ENCODE measurements around the gene ACOT4. TPM values are rescaled to one million over a fixed set of nuclear protein-coding genes. Genes with fewer than 3 reads are reported as not detected.

The ACOT4 gene
- total RNA-seq, 3 donors from 2014 or later: 2.3 to 3.6 (median 3.0) TPM

DNA sequence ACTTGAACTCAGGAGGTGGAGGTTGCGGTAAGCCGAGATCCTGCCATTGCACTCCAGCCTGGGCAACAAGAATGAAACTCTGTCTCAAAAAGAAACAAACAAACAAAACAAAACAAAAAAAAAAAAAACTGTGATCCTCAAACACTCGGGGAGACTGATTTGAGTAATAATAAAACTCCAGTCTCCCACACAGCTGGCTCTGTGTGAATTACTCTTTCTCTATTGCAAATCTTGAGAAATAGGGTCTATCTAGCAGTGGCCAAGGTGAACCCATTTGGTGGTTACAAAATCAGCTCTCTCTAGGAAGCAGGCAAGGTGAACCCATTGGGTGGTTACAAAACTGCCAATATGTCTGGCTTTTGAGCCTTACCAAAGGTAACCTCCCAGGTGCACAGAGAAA is 14.6 kb downstream of the ACOT4 start:
- no peak overlapping the region for H3K4me3 Mint-ChIP-seq
- no peaks in the 10 kb centered on the region for H3K4me1 Mint-ChIP-seq (ENCODE audit: low read depth)
- peaks cover 7% of the 10 kb centered on the region for H3K27me3 Mint-ChIP-seq (ENCODE audit: low read depth)
- ATAC-seq: no peak
- no peaks in the 10 kb centered on the region for H3K9me3 Mint-ChIP-seq
- H3K36me3 Mint-ChIP-seq (ENCODE audit: insufficient read depth): no peaks in the 10 kb centered on the region
- no peak for DNase-seq

DNA sequence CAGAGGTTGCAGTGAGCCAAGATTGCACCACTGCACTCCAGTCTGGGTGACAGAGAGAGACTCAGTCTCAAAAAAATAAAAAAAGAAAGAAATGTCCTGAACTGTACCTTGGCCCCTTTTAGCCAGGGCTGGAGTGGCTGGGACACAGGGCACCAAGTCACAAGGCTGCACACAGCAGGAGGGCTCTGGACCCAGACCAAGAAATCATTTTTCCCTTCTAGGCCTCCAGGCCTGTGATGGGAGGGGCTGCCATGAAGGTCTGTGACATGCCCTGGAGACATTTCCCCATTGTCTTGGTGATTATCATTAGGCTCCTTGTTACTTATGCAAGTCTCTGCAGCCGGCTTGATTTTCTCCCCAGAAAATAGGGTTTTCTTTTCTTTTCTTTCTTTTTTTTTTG is 15.6 kb downstream of the ACOT4 start:
- Mint-ChIP-seq H3K4me1 (ENCODE audit: low read depth) (no peaks in the 10 kb centered on the region), H3K9me3 (no peaks in the 10 kb centered on the region), H3K4me3 (no peak overlapping the region), H3K27me3 (ENCODE audit: low read depth) (peaks cover 7% of the 10 kb centered on the region), H3K36me3 (ENCODE audit: insufficient read depth) (no peaks in the 10 kb centered on the region)
- no peak for ATAC-seq
- DNase-seq: no peak

DNA sequence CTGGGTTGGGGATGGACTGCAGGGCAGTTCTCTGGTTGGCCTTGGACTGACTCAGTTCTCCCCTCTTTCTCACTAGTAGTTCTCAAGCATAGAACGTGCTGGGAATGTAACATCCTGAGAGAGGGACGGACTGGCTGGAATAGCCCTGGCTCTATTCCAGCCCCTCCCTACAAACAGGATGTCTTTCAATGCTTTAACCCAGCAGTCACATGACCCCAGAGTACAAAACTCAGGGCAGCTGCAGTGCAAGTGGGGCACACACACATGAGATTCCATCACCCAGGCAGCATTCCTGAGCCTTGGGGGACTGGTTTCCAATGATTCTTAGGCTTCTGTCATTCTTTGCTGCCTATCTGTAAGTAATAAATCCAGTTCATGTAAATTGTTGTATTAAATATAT is 19.0 kb downstream of the ACOT4 start:
- DNase-seq (no peak), ATAC-seq (no peak)
- no peak overlapping the region for H3K4me3 Mint-ChIP-seq
- H3K9me3 Mint-ChIP-seq: no peaks in the 10 kb centered on the region
- peaks cover 7% of the 10 kb centered on the region for H3K27me3 Mint-ChIP-seq (ENCODE audit: low read depth)
- H3K36me3 Mint-ChIP-seq (ENCODE audit: insufficient read depth): no peaks in the 10 kb centered on the region
- H3K4me1 Mint-ChIP-seq (ENCODE audit: low read depth): peaks cover 2% of the 10 kb centered on the region

DNA sequence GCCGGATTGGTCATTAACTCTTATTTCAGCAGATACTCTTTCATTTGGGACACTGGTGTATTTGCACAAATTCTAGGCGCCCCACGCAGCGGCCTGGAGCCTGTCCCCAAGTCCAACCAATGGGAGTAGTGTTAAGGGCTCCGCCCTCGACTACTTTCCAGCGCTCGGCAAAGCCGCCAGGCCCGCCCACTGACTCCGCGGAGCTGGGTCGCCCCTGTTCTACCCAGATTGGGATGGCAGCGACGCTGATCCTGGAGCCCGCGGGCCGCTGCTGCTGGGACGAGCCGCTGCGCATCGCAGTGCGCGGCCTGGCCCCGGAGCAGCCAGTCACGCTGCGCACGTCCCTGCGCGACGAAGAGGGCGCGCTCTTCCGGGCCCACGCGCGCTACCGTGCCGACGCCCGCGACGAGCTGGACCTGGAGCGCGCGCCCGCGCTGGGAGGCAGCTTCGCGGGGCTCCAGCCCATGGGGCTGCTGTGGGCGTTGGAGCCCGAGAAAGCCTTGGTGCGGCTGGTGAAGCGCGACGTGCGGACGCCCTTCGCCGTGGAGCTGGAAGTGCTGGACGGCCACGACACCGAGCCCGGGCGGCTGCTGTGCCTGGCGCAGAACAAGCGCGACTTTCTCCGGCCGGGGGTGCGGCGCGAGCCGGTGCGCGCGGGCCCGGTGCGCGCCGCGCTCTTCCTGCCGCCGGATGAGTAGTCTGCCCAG is 20.8 kb downstream of the ACOT4 start, which contains the start of gene ACOT6:
ACOT6 (plus strand) TSS at position 179 of the 707 bp plus-strand sequence; CDS start at position 234, 55 bp downstream.
- Mint-ChIP-seq H3K36me3 (ENCODE audit: insufficient read depth) (no peaks in the 10 kb centered on the region), H3K4me3 (peak within 1 kb of the TSS; percentile 82), H3K4me1 (ENCODE audit: low read depth) (peaks cover 2% of the 10 kb centered on the region), H3K9me3 (no peaks in the 10 kb centered on the region), H3K27me3 (ENCODE audit: low read depth) (peaks cover 4% of the 10 kb centered on the region)
- ATAC-seq (peak; percentile 85 to 86), DNase-seq (peak; percentile 49)

DNA sequence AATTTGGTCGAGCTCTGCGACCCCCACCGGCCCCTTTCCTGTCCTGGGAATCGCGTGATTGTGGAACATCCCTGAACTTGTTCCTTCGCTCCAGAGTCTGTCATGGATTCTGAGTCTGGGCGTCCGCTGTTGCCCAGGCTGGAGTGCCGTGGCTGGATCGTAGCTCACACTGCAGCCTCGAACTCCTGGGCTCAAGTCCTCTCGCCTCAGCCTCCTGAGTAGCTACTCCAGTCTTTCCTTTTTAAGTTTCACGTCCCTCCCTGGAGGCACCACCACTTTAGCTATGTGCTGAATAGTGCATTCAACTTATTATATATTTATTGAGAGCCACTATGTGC is 21.3 kb downstream of the ACOT4 start:
- peaks cover 2% of the 10 kb centered on the region for H3K4me1 Mint-ChIP-seq (ENCODE audit: low read depth)
- no peaks in the 10 kb centered on the region for H3K36me3 Mint-ChIP-seq (ENCODE audit: insufficient read depth)
- peak in 1 of 2 donors; percentile 12 for ATAC-seq
- DNase-seq: no peak
- H3K4me3 Mint-ChIP-seq: peak overlapping the region; percentile 82
- peaks cover 3% of the 10 kb centered on the region for H3K27me3 Mint-ChIP-seq (ENCODE audit: low read depth)
- no peaks in the 10 kb centered on the region for H3K9me3 Mint-ChIP-seq

DNA sequence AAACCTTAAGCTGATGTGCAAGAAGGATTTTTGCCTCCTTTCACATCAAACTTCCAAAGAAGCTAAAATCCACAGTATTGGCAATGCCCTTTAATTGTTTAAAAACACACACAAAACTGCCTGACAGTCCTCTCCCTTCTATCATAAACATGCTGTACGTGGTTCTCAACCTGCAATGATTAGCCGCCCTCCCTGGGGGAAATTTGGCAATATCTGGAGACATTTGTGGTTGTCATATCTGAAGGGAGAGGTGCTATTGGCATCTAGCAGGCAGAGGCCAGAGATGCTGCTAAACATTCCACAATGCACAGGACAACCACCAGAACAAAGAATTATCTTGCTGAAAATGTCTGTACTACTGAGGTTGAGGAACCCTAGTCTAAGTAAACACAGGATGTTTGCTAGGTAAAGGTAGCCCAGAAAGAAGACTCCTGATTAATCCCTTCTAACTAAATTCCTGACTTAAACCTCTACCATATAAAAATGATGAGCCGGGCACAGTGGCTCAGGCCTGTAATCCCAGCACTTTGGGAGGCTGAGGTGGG is 21.8 kb downstream of the ACOT4 start:
- DNase-seq (no peak), ATAC-seq (no peak)
- Mint-ChIP-seq H3K4me1 (ENCODE audit: low read depth) (peaks cover 2% of the 10 kb centered on the region), H3K4me3 (peak overlapping the region; percentile 82), H3K9me3 (no peaks in the 10 kb centered on the region), H3K36me3 (ENCODE audit: insufficient read depth) (no peaks in the 10 kb centered on the region), H3K27me3 (ENCODE audit: low read depth) (no peaks in the 10 kb centered on the region)

DNA sequence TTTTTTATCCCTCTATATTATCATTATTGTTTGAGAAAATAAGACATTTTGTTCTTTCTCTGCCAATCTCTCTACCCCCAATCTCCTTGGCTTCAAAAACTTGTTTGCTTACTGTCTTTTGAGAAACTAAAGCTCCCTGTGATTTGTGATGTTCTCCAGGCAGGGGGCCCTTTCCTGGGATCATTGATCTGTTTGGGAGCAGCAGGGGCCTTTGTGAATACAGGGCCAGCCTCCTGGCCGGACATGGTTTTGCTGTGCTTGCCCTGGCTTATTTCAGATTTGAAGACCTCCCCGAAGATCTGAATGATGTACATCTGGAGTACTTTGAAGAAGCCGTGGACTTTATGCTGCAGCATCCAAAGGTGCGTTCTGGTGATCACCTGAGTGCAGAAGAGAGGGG is 25.2 kb downstream of the ACOT4 start:
- Mint-ChIP-seq H3K9me3 (no peaks in the 10 kb centered on the region), H3K27me3 (ENCODE audit: low read depth) (no peaks in the 10 kb centered on the region), H3K36me3 (ENCODE audit: insufficient read depth) (no peaks in the 10 kb centered on the region), H3K4me1 (ENCODE audit: low read depth) (peaks cover 2% of the 10 kb centered on the region), H3K4me3 (no peak overlapping the region)
- DNase-seq (no peak), ATAC-seq (no peak)

DNA sequence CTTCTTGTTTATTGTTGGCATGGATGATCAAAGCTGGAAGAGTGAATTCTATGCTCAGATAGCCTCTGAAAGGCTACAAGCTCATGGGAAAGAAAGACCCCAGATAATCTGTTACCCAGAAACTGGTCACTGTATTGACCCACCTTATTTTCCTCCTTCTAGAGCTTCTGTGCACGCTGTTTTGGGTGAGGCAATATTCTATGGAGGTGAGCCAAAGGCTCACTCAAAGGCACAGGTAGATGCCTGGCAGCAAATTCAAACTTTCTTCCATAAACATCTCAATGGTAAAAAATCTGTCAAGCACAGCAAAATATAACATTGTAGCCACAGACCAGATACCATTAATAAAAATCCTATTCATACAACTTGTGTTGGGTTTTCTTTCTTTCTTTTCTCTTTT is 27.9 kb downstream of the ACOT4 start:
- no peak for ATAC-seq
- DNase-seq: no peak
- Mint-ChIP-seq H3K4me1 (ENCODE audit: low read depth) (no peaks in the 10 kb centered on the region), H3K9me3 (no peaks in the 10 kb centered on the region), H3K36me3 (ENCODE audit: insufficient read depth) (no peaks in the 10 kb centered on the region), H3K4me3 (no peak overlapping the region), H3K27me3 (ENCODE audit: low read depth) (no peaks in the 10 kb centered on the region)

DNA sequence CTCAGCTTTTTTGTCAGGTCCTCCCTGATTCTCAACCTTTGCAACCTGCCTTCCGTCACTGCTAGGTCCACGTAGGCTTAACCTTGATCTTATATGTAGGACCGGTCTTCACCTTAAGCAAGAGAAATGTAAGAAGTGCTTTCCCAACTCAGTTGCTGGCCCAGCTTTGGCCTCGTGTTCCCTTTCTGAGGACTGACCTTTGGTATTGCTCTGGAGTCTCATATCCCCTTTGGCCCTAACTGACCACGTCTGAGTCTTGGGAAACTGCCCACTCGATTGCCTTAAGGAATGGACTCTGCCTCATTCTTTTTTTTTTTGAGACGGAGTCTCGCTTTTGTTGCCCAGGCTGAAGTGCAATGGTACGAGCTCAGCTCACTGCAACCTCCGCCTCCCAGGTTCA is 28.6 kb downstream of the ACOT4 start:
- H3K4me3 Mint-ChIP-seq: no peak overlapping the region
- ATAC-seq (no peak), DNase-seq (no peak)
- H3K36me3 Mint-ChIP-seq (ENCODE audit: insufficient read depth): no peaks in the 10 kb centered on the region
- no peaks in the 10 kb centered on the region for H3K27me3 Mint-ChIP-seq (ENCODE audit: low read depth)
- no peaks in the 10 kb centered on the region for H3K9me3 Mint-ChIP-seq
- no peaks in the 10 kb centered on the region for H3K4me1 Mint-ChIP-seq (ENCODE audit: low read depth)

DNA sequence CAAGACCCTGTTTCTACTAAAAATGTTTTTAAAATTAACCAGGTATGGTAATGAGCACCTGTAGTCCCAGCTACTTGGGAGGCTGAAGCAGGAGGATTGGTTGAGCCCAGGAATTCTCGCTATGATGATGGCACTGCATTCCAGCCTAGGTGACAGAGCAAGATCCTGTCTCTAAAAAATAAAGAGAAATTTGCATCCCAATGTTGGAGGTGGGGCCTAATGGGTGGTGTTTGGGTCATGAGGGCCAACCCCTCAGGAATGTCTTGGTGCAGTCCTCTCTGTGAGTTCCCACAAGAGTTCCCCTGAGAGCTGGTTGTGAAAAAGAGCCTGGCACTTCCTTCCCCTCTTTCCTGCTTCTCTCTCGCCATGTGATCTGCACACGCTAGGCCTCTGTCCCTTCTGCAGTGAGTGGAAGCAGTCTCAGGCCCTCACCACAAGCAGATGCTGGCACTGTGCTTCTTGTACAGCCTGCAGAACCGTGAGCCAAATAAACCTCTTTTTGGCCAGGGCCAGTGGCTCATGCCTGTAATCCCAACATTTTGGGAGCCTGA is 31.9 kb downstream of the ACOT4 start:
- Mint-ChIP-seq H3K9me3 (no peaks in the 10 kb centered on the region), H3K4me1 (ENCODE audit: low read depth) (no peaks in the 10 kb centered on the region), H3K4me3 (no peak overlapping the region), H3K27me3 (ENCODE audit: low read depth) (no peaks in the 10 kb centered on the region), H3K36me3 (ENCODE audit: insufficient read depth) (no peaks in the 10 kb centered on the region)
- DNase-seq (no peak), ATAC-seq (no peak)

DNA sequence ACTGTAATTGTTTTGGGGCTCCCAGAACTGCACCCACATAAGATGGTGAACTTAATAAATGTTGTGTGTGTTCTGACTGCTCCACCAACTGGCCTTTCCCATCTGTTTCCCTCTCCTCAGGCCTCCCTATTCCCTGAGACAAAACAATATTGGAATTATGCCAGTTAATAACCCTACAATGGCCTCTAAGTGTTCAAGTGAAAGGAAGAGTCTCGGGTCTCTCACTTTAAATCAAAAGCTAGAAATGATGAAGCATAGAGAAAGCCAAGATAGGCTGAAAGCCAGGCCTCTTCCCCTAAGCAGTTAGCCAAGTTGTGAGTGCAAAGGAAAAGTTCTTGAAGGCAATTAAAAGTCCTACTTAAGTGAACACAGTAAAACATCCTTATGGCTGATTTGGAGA is 34.0 kb downstream of the ACOT4 start:
- H3K4me1 Mint-ChIP-seq (ENCODE audit: low read depth): no peaks in the 10 kb centered on the region
- no peak overlapping the region for H3K4me3 Mint-ChIP-seq
- no peaks in the 10 kb centered on the region for H3K27me3 Mint-ChIP-seq (ENCODE audit: low read depth)
- H3K36me3 Mint-ChIP-seq (ENCODE audit: insufficient read depth): no peaks in the 10 kb centered on the region
- DNase-seq: no peak
- no peak for ATAC-seq
- H3K9me3 Mint-ChIP-seq: no peaks in the 10 kb centered on the region

DNA sequence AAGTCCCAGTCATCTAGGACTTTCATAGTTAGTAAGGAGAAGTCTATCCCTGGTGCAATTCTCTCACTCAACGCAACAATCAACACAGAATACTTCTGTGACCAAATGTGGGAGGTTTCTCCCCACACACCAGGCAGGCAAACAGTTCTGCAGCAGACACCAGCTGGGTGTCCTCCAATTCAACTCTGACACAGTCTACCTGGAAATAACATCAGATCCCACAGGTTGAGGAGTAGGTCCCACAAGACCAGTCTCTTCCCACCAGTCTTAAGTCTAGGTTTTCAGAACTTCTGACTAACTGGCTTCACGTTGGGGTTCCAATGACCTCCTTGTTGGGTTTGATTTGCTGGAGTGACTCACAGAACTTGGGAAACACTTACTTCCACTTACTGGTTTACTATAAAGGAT is 35.5 kb downstream of the ACOT4 start:
- Mint-ChIP-seq H3K36me3 (ENCODE audit: insufficient read depth) (no peaks in the 10 kb centered on the region), H3K27me3 (ENCODE audit: low read depth) (peaks cover 2% of the 10 kb centered on the region), H3K9me3 (no peaks in the 10 kb centered on the region), H3K4me3 (no peak overlapping the region), H3K4me1 (ENCODE audit: low read depth) (no peaks in the 10 kb centered on the region)
- ATAC-seq (peak; percentile 37 to 38), DNase-seq (no peak)

DNA sequence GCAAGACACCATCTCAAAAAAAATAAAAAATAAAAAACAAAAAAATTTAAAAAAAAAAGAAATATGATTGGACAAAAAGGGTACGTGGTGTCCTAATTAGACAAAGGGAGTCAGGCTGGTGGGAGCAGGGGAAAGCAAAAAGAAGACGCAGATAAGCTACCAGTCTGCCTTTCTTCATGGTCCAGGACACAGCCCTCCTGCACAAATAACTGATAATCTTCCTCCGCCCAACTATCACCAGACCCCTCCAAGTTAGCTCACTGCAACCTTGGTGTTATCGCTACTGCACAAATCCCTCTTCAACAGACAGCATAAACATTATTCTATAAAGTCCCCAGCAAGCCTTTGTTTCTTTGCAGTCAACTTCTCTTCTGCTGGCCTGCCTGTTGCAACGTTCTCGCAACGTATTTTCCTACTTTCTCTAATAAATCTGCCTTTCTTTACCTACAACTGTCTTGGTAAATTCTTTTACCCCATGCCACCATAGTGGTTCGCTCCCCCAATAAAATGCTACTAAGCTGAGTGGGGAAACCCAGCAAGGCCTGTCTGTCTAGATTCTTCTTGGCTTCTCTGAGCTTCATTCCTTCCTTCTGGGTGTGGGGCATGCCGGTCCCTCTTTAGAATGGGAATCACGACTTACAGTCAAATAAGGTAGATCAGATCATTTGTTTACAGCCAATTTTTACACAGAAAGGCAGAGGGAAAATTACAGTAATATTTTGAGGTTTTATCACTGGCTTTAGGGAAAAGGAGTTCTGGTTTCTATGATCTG is 38.5 kb downstream of the ACOT4 start:
- no peak overlapping the region for H3K4me3 Mint-ChIP-seq
- H3K9me3 Mint-ChIP-seq: no peaks in the 10 kb centered on the region
- H3K4me1 Mint-ChIP-seq (ENCODE audit: low read depth): peaks cover 5% of the 10 kb centered on the region
- ATAC-seq: no peak
- H3K27me3 Mint-ChIP-seq (ENCODE audit: low read depth): peaks cover 6% of the 10 kb centered on the region
- H3K36me3 Mint-ChIP-seq (ENCODE audit: insufficient read depth): no peaks in the 10 kb centered on the region
- no peak for DNase-seq

DNA sequence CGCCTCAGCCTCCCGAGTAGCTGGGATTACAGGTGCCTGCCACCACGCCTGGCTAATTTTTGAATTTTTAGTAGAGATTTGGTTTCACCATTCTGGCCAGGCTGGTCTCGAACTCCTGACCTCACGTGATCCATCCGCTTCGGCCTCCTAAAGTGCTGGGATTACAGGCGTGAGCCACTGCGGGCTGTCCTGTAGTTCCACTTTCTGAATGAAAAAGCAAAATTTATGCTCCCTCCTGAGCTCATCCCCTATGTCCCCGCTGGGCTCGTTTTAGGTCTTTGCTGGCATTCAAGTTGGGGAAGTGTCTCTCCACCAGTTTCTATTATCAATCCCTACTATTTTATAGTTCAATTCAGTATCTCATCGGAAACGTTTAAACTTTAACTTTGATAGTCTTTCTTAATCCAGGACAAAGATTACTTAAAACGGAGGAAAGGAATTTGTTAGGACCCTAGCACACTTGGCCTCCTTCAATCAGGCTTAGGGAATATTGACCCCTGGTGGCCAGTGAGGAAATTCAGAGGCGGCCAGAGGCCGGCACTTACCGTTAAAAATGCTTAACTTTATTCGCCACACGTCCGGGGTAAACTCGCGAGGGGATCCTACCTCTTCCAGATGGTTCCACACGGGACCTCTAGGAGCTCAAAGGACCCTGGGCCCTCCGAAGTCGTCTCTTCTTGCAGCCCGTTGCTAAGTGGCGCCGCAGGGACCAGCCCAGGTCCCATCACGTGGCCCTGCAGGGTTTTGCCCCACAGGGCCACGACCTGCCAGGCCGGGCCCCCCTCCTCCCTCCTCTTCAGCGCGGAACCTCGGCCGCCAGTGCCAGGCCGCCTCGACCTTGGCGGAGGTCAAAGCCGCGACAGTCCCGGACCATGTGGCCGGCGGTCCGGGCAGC is 41.7 kb downstream of the ACOT4 start:
- Mint-ChIP-seq H3K27me3 (ENCODE audit: low read depth) (peaks cover 9% of the 10 kb centered on the region), H3K4me1 (ENCODE audit: low read depth) (peaks cover 5% of the 10 kb centered on the region), H3K4me3 (peak overlapping the region; percentile 73), H3K9me3 (no peaks in the 10 kb centered on the region), H3K36me3 (ENCODE audit: insufficient read depth) (no peaks in the 10 kb centered on the region)
- DNase-seq (peak; percentile 54), ATAC-seq (peak; percentile 88 to 90)
